Upper lobe of left lung (tissue), 4 donors: ENCODE data around the gene DLG3.

Experiments used
- CTCF ChIP-seq, 6 experiments: fragments of 450-650 bp in 4 of 6; fragments of 200-600 bp in 2 of 6; sonication (generic) in 2 of 6; IDR thresholded peaks; one replicate each; pipeline ENCODE4 v1.5.1; 2016 to 2019; ENCODE audit warnings: antibody characterized with exemption in 6 of 6
- EP300 ChIP-seq, 4 donors: sonication (generic); formaldehyde crosslinking; IDR thresholded peaks; one replicate each; pipeline ENCODE4 v1.5.1; 2017; ENCODE audit warnings: antibody characterized with exemption in 4 of 4, control low read depth in 2 of 4

DNA sequence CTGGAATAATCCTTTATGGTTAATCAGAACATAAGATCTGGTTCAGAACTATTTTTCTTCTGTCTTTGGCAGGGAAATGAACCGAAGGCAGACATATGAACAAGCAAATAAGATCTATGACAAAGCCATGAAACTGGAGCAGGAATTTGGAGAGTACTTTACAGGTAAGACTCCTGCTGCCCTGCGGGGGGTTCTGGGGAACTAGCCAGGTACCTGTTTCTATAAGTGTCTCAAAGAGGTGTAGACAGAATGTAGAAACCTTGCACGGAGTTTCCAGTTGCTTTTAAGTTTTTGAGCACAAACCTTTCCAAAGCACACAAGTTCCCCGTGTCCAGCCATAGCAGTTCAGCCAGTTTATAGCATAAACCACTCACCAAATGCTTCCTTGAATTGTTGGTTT is 56.2 kb downstream of the DLG3 start:
- no peak for TF ChIP-seq CTCF (IDR thresholded peaks at IDR 0.05)
- no peak for TF ChIP-seq EP300 (IDR thresholded peaks at IDR 0.05)
